Hindlimb muscle (tissue), 1 donor: ENCODE data around the gene ZBTB7C. TPM values are rescaled to one million over a fixed set of nuclear protein-coding genes. Genes with fewer than 3 reads are reported as not detected.

Experiments used
- DNase-seq: peaks from one replicate; pipeline ENCODE4 v3.0.0-alpha.2; 2013
- polyA plus RNA-seq: library from polyadenylated mRNA; unstranded; fragments of 120-200 nt; gene quantifications from one replicate; pipeline ENCODE4 v1.2.1, GENCODE V29; 2013; ENCODE audit not compliant: insufficient read length

Gene ZBTB7C
- polyA plus RNA-seq, 1 donor: 5.8 TPM

DNA sequence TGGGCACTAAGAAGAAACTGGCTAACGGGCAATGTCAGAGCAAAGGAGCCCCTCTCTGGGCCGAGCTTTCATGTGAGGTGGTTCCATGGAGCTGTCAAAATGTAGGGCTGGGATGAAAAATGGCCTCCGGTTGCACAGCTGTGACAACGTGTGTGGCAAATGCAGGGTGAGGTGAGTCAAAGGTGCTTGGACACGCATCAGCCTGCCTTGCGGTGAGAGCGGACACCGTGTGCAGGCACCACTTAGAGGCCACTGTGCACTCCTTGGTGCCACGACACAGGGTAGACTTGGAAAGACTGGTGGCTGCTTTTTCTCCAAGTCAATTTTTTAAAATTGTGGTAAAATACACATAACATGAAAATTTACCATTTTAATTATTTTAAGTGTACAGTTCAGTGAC, 195.4 kb downstream of the ZBTB7C start:
- no peak for DNase-seq

DNA sequence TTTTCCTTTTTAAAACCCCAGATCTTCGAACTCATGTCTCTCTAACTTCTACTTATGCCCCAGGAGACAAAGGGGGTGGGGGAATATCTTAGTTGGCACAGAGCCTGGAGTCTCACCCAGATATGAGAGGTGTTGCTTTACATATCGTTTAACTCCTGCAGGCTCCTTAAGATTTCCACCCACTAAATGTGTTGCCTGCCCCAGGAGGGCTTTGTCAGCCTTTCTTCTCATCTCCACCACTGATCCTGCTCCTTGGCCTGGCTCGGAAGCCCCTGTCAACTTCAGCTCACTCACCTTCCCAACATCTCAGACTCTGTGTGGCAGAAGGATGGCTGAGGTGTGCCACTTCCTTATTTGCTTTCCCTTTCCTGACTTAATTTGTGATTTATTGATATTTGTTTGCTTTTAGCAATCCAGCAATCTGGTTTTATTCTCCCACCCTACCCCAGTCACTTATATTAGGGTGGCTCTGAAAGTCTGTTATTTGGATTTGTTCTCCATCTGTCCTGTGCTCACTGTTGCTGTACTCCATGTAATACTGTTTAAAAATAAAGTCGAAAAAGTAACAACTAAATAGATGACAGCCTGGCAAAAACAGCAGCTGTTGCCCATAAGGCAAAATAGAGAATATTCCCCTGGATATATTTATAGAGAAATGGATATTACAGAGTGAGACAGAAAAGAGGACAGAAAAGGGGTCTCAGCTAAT, 200.6 kb downstream of the ZBTB7C start:
- no peak for DNase-seq

DNA sequence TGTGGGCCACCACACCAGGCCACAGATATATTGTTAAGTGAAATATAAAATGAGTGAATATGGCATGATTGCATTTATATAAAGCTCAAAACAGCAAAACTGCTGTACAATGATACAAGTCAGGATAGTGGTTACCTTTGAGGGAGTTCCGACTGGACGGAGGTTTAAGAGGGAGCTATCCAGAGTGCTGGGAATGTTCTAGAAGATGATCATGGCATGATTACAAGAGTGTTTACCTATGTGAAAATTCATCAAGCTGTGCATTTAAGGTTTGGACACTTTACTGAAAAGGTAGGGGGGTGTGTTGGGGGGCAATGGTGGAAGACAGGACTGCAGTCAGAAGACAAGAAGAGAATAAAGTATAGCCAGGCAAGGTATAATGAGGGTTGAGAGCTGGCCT, 201.4 kb downstream of the ZBTB7C start:
- no peak for DNase-seq

DNA sequence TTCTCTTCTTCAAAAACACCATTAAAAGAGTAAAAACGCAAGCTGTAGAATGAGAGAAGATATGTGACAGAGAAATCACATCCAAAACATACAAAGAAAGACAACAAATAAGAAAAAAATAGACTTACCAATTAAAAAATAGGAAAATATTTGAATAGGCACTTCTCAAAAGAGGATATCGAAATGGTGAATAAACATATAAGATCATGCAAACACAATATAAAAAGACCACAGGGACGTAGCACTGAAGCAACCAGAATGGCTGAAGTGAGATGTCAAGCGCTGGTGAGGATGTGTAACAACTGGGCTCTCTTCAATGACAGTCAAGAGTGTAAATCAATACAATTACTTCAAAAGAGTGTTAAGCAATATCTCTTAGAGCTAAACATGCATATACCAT, 202.3 kb downstream of the ZBTB7C start:
- DNase-seq: no peak

DNA sequence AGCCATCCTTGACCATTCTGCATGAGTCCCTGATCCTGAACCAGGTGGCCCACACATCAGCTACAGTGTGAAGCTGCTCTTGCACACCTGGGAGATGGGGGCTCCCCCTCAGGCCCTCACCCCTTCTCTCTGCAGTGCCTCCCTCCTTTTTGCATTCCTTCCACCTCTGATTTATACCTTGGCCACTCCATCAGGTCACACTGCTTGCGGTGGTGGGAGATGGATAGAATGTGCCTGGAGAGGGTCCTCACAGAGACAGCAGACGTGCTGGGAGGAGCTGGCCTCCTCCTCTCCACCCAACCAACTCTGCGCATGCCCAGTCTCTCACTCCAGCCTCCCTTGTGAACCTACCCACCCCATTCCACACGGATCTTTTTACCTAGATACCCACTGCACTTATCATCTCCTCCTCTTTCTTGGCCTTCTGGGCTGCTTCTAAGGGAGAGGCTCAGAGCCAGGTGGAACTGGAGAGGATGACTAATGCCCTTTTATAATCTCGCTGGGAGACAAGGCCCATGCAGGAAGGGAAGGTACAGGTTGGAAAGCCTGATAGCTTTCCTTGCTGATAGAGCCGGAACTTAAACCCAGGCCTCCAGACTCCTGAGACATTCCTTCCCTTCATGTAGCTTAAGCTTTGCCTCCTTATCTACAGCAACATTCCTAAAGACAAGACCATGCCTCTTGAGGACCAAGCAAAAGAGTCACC, 205.1 kb downstream of the ZBTB7C start:
- DNase-seq: no peak

DNA sequence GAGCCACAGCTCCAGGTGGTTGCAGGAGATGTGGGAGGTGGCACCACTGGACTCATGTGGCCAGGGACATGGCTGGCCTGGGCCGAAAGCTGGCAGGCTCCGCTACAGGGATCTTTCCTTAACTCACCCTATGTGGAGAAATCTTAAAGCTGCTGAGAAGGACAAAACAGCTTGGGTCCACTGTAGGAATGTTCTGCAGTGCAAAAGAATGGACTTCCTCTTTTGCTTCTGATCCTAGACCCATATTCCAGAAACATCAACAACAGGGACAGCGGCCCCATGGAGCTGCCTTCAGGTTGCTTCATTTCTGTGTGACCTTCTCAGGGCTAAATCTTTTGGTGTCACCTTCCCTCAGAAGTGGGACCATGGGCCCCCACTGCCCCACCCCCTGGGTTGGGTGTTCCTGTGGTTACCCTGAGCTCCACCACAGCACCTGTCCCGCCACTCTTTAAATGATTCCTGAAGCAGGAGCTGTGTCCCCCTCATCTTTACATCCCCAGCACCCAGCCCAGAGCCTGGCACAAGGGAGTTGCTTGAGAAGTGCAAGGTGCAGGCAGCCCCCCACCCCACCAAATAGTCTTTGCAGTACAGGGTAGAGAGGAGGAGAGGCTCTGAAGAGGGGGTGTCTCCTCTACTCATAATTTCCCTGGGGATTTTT, 205.8 kb downstream of the ZBTB7C start:
- no peak for DNase-seq

DNA sequence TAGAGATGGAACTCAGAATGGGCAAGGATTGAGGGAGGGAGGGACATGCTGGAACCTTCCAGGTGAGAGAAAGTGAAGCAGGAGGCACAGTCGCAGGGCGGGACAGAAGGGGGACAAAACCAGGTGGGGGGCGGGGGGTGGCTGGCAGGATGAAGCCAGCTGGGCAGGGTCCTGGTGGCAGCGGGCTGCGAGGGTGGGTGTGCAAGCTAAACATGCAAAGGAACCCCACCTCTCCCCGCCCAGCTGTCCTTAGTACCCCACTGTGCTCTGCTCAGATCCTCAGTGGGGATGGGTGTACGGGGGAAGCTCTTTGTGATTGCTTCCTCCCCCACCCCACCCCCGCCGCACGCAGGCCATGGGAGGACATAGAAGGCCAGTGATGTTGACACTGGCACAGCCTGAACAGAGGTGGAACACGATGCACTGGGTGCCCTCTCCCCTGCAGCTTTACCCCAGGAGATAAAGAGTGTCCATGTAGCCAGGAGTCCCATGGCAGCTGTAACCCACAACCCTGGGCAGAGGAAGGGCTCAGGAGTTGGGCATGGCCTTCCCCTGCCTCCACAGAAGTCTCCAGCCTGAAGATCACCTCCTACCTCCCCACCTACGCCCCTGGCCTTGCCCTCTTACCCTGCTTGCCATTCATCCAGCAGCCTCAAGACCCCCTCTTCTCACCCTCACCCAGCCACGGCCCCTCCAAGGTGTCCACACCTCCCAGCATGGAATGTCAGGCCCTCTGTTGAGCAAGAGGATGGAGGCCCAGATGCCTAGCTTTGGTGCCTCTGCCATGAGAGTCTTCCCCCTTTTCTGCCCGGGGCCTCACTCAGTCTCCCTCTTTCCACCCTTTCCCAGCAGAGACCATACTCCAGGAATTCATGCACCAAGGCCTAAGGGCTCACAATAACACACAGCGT, 206.6 kb downstream of the ZBTB7C start:
- no peak for DNase-seq

DNA sequence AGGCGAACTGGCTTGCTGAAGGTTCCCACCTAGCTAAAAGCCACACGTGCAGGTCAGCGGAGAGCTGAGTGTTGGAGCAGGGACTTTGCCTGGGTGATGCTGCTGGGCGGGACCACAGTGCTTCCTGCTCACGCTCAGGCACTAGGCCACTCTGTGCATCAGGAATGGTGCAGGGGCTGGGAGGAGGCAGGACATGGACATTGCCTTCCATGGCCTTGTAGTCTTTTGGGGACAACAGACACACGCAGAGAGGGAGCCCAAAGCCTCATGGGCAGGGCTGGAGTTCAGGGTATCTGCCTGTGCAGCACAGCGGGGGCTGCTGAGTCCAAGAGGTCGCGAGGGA, 207.2 kb downstream of the ZBTB7C start:
- no peak for DNase-seq

DNA sequence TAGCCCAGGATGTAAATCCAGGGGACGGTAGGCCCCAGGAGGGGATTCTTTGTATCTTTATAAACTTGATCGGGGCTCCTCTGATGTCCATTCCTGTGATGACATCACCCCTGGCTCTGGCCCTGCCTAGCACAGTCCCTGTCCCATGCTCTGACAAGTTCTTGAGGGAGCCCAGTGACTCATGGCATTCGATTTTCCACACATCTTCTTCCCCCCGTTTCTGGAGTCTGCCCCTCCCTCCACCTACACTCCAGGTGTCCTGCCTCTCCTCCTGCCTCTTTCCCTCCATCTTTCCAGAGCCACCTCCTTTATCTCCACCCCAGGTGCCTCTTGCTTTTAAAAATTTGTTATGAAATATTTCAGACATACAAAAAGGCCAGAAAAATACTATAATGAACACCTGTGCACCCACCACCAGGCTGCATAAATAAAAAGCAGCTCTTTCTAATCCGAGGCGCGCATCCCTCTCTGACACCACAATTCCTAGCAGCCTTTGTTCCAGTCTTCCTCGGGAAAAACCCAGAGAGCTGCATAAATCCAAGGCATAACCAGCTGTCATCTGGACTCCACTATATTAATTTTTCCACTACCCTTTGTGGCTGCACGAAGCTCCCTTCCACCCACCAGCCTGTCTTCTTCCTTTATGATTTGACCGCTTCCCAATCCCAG, 207.7 kb downstream of the ZBTB7C start:
- no peak for DNase-seq

DNA sequence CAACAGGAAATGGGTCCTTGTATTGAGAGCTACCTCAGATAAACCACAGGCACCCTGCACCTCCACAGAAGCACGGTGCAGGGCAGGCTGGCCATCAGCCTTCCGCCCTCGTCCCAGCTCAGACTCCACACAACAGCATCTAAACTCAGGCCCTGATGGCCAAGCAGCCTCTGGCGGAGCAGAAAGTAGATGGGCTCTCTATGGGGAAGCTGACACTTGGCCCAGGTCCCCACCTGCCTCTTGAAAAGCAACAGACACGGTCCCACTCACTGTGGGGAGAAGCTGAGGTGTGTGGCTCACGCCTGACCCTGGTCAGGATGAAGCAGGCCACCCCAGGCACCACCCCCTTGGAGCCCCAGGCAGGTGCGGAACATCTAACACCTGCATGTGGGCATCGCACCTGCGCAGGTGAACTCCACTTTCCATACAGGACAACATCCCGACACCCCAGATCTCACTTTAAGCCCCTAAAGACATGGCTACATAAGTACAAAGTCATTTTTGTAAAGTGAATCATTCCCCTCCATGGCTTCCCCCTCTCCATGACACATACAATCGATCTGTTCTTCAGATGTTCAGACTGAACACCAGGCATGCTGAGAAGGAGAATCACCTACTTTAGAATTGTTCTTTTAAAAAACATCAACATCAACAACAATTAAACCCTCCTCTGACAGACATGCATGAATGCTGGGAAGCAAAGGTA, 208.4 kb downstream of the ZBTB7C start:
- DNase-seq: no peak

DNA sequence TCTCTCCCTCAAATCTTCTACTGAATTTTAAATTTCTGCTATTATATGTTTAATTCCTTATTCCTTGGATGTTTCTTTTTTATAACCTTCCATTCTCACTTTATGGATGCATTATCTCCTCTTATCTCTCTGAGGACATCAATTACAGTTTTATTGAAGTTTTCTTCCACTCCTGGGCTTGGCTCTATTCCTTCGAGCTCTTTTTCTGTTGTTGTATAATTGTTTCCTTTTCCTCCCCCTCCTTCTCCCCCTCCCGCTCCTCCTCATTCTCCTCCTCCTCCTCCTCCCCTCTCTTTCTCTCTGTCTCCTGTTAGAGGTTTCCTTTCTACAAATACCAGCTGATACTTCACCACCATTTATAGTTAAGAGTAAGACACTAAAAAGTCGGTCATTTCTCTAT, 209.8 kb downstream of the ZBTB7C start:
- DNase-seq: no peak

DNA sequence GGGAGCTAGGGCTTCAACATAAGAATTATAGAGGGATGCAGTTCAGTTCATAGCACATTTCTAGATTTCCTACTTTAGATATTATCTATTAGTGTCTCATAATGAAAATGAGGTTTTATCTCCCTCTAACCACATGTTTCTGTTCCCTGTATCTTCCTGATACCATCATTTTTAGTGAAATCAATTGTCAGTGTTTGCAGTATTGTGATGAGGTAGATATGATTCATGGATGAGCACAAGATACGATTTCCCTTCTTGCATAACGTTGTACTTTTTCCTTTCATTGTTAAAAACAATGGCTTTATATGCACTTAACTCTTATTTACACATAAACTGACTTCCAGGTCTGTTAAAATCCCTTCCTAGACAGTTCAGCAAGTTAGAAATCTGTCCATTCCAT, 211.4 kb downstream of the ZBTB7C start:
- DNase-seq: no peak

DNA sequence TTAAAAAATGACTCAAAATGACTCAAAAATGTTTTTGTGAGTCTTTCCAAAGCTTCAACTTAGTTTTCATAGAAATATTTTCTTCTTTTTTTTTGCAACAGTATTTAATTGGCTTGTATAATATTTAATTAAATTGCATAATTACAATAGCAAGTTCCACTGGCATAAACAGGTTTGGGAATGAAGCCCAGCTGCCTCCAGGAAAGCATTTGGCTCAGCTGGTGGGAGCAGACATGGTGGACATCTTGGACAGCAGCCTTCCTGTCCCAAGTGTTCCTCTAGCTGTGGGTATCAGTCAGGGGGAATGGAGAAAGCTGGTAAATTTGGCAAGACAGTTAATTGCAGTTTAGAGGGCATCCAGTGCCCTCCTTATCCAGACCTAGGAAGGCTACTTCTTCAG, 213.4 kb downstream of the ZBTB7C start:
- DNase-seq: no peak

DNA sequence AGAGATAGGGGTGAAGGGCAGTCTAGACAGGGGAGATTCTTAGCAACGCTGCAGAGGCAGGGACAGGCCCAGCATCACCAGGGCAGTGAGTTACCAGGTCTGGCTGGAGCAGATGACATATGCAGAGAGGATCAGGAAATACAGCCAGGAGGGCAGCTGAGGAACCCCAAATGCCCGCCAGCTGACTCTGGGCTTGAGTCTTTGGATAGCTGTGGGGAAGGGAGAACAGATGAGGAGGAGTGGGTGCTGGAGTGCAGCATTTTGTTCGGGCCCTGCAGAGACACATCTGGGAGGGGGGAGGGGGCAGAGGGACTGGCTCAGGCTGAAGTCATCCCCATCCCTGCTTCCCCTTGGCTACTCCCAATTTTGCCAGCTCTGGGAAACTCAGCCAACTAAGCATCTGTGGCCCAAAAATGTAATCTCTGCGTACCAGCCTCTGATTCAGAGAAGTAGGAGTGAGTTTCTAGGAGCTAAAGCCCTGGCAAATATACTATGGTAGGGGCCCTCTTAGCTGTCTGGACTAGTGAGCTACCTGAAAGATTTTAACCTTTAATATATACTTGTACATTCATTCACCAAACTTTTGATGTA, 214.5 kb downstream of the ZBTB7C start:
- DNase-seq: no peak

DNA sequence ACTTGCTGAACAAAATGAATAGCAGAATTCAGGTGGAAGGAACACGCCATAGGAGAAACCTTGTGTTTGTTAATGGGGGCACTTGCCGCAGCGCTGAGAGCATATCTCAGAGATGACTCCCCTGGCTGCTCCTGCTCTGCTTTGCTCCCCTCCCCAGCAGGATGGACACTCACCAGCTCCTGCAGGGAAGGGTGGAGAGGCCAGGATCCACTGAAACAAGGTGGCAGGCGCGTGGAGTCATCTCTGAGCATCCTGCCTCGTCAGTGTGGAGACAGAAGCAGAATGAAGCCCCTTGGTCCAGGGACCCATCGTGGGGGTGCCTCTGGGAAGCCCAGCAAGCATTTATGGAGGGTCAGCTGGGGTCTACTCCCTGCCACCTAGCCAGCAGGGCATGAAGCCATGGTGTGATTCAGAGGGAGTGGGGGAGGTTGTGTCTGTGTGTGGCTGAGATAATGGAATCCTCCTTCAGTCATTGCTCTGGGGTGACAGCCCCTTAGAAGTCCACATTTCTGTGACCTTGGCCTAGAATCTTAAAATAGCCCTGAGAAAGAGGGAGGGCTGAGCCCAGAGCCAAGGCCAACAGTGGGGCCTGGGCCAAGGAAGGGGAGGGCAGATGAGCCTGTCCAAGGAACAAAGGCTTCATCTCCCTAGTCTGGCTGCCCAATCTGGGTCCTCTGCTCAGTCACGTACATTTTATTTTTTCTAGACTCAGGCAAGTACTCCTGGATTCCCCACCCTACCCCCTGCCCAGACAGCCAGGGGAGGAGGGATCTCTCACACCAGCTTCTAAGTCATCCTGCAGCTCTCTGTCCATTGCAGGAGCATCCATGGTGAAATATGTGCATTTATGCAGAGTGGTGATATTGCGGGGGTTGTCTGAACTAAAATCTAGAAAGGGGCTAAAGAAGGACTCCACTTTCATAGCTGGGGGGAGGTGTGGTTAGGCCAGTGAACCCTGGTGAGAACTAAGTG, 215.4 kb downstream of the ZBTB7C start:
- DNase-seq: no peak

DNA sequence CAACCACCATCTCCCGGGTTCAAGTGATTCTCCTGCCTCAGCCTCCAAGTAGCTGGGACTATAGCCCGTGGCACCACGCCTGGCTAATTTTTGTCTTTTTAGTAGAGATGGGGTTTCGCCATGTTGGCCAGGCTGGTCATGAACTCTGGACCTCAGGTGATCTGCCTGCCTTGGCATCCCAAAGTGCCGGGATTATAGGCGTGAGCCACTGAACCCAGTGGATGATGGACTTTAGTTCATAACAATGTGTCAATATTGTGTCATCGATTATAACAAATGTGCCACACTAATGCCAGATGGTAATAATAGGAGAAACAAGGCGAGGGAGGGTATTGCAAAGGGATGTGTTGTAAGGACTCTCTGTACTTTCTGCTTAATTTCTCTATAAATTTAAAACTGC, 216.6 kb downstream of the ZBTB7C start:
- DNase-seq: no peak

DNA sequence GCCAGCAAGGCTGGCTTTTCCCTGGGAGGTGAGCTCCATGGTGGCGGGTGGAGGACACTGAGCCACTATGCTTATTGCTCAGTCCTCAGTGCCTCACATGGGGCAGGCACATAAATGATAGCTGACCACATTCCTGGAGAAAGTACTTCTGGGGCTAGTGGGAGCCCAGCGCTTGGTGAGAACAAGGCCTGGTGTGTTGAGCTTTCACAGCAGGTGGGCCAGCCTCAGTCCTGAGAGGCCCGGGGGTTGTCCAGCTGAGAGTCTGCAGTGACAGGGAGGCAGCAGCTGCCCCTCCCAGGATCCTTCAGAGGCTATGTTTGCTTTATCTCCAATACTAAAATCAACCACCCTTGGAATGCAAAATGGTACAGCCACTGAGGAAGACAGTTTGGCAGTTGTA, 217.7 kb downstream of the ZBTB7C start:
- DNase-seq: no peak

DNA sequence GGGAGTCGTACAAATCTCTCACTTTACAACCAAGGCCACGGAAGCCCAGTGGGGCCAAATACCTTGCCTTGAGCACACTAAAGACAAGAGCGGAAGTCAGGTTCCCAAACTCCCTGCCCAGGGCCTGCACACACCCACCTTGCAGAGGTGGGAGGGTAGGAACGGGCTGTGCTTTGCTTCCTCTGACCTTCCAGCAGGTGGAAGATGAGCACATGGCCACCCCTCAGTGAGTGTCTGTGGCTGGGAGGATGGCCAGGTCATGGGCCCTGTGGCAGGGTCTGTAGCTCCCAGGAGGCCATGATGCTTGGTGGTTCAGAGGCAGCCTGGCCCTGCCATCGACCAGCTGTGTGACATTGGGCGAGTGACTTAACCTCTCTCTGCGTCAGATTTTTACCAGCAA, 218.2 kb downstream of the ZBTB7C start:
- no peak for DNase-seq

DNA sequence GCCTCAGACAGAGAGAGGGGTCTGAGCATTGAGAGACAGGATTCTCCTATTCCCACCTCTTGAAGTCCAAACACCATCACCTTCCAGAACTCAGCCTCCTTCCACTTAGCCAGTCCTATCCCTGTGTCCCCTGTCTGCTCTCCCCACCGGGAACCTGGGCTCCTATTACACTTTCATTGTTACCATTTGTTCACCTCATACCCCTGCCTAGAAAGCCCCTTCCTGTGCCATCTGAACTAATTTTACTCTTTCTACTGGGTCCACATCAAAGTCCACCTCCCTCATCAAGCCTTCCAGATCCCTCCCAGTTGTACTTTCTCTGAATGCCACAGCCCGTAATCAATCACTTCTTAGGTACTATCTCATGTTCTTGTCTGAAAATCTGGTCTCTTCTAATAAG, 220.6 kb downstream of the ZBTB7C start:
- no peak for DNase-seq

DNA sequence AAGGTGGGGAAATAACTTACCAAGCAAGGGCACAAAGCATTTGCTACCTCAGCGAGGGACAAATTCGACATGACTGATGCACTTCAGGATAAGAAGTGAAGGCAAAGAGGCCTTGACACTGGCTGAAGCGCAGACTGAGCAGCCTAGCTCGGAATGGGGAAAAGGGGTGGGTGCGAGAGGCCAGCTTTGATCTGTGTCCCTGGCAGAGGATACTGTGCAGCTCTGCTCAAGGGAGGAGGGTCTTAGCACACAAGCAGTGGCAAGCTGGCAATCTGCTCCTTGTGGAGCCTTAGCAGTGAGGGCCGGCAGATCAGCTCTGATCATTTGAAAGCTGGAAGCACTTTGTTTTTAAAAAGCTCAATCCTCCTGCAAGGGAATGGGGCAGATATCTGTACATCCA, 222.3 kb downstream of the ZBTB7C start:
- no peak for DNase-seq
